Astrocyte of the spinal cord (primary cell): ENCODE results near the gene ADGRG1.

Source experiments
- DNase-seq: peaks from one replicate; pipeline ENCODE4 v3.0.0; 2011; ENCODE audit warnings: low read depth, low spot score
- H3K4me3 ChIP-seq: 2 replicates; pipeline ENCODE4 v1.5.1; 2011; ENCODE audit warnings: low read depth, mild to moderate bottlenecking, low read length, moderate library complexity
- CTCF ChIP-seq: IDR thresholded peaks from 2 replicates; pipeline ENCODE4 v1.5.1; 2012; ENCODE audit warnings: low read depth, mild to moderate bottlenecking, low read length, inconsistent platforms
- in situ Hi-C: cut with HindIII; loops from 2 replicates; pipeline ENCODE4 v1.10.0; 2017; ENCODE audit warnings: low sequenced_read_pairs

ADGRG1 gene

GRCh38 chr16:57648581-57649442, 20.4 kb downstream of the ADGRG1 start:
- TF ChIP-seq CTCF: peak; percentile 100
- no peak overlapping the region for H3K4me3 ChIP-seq
- peak; percentile 74 for DNase-seq
- in situ Hi-C loops: no loop called here

- no peak overlapping the region for H3K4me3 ChIP-seq
- in situ Hi-C loops: no loop called here
- TF ChIP-seq CTCF: no peak
- DNase-seq: no peak
These were observed 21.0 kb downstream of the ADGRG1 start for GRCh38 chr16:57649443-57649751.

DNA sequence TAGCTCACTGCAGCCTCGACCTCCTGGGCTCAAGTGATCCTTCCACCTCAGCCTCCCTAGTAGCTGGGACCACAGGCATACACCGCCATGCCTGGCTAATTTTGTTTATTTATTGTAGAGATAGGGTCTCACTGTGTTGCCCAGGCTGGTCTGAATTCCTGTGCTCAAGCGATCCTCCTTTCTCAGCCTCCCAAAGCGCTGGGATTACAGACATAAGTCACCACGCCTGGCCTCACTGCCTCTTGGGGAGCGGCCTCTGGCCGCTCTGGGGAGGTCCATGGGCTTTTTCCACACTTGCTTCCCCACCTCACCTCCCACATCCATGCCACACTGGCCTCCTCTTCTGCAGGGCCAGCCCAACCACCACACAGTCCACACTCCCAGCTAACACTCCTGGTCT, 21.4 kb downstream of the ADGRG1 start:
- TF ChIP-seq CTCF: no peak
- H3K4me3 ChIP-seq: no peak overlapping the region
- in situ Hi-C loops: no loop called here
- DNase-seq: no peak

GRCh38 chr16:57651344-57652333, 23.2 kb downstream of the ADGRG1 start:
- no peak for TF ChIP-seq CTCF
- H3K4me3 ChIP-seq: no peak overlapping the region
- DNase-seq: no peak
- in situ Hi-C loops: no loop called here

GRCh38 chr16:57652695-57653471, 24.5 kb downstream of the ADGRG1 start:
- TF ChIP-seq CTCF: no peak
- in situ Hi-C loops: no loop called here
- no peak for DNase-seq

GRCh38 chr16:57653936-57654335, 25.5 kb downstream of the ADGRG1 start:
- in situ Hi-C loops: no loop called here
- no peak overlapping the region for H3K4me3 ChIP-seq
- no peak for TF ChIP-seq CTCF
- DNase-seq: peak; percentile 30

More at GRCh38 chr16:57652695-57653471, 24.5 kb downstream of the ADGRG1 start:
- no peak overlapping the region for H3K4me3 ChIP-seq
